GM13976 (cell line): ENCODE data around the gene EIF1AD.

ENCODE experiments used
- DNase-seq: peaks from one replicate; pipeline ENCODE4 v3.0.0; 2012; ENCODE audit warnings: low spot score
- in situ Hi-C: fragments of 300-500 bp; cut with MboI; formaldehyde crosslinking; loops from one replicate; pipeline ENCODE4 v1.12.0; 2022; ENCODE audit warnings: low sequenced_read_pairs, mixed read lengths, inconsistent platforms; ENCODE audit not compliant: unreplicated experiment
- TF ChIP-seq, protein P1 (sequence below): IDR thresholded peaks from 2 replicates; pipeline ENCODE4 v1.5.1; 2012; ENCODE audit warnings: borderline replicate concordance, mild to moderate bottlenecking; ENCODE audit not compliant: insufficient read depth; ENCODE audit errors: extremely low read depth, missing control alignments, control extremely low read depth

Gene EIF1AD

GRCh38 chr11:66008468-66009101 is 6.6 kb upstream of the EIF1AD start:
- in situ Hi-C loops = no loop called here
- TF ChIP-seq, protein P1, sequence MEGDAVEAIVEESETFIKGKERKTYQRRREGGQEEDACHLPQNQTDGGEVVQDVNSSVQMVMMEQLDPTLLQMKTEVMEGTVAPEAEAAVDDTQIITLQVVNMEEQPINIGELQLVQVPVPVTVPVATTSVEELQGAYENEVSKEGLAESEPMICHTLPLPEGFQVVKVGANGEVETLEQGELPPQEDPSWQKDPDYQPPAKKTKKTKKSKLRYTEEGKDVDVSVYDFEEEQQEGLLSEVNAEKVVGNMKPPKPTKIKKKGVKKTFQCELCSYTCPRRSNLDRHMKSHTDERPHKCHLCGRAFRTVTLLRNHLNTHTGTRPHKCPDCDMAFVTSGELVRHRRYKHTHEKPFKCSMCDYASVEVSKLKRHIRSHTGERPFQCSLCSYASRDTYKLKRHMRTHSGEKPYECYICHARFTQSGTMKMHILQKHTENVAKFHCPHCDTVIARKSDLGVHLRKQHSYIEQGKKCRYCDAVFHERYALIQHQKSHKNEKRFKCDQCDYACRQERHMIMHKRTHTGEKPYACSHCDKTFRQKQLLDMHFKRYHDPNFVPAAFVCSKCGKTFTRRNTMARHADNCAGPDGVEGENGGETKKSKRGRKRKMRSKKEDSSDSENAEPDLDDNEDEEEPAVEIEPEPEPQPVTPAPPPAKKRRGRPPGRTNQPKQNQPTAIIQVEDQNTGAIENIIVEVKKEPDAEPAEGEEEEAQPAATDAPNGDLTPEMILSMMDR = no peak
- DNase-seq = peak; percentile 12

DNA sequence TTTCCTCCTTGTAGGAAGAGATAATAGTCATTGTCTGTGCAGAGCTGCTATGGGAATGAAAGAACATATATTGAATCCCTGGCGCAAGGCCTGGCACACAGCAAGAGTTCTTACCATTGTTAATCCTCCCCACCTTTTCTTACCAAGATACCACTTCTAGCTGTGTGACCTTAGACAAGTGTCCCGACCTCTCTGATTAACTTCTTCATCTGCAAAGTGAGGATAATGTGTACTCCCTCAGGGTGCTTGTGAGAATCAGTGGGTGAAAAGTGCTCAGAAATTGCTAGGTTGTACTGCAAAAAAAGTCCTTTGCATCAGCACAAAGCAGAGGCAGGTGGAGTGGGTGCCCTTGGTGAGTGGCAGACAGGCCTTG is 6.1 kb upstream of the EIF1AD start:
- in situ Hi-C loops = no loop called here

DNA sequence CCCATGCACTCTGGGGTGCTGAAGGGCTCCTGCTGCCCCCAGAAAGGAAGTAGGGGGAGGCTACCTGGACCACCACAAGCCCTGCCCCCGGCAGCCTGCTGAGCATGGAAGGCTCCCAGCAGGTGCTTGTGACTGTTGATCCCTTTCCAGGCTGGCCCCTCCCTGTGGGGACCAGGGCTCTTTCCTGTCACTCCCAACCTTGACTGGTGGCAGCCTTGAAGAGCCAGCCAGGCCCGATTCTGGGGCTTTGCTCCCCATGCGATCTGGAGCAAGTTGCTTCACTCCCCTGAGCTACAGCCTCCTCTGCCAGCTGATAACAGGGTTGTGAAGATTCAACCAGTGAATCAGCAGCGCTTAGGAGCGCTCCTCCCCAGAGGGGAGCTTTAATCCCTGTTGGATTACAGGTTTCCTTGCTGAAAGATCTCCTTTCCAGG is 5.3 kb upstream of the EIF1AD start:
- peak; percentile 13 for DNase-seq
- in situ Hi-C loops = no loop called here

More for the DNA sequence above, 6.1 kb upstream of the EIF1AD start:
- TF ChIP-seq, protein P1 = no peak
- DNase-seq = no peak

GRCh38 chr11:66006891-66007176 is 4.9 kb upstream of the EIF1AD start:
- in situ Hi-C loops = no loop called here
- DNase-seq = peak; percentile 14
- TF ChIP-seq, protein P1 = no peak

More for the DNA sequence above, 5.3 kb upstream of the EIF1AD start:
- TF ChIP-seq, protein P1 = no peak

- TF ChIP-seq, protein P1 = no peak
- in situ Hi-C loops = no loop called here
- peak; percentile 18 for DNase-seq
Observed at GRCh38 chr11:66006134-66006890, 4.4 kb upstream of the EIF1AD start.

GRCh38 chr11:66004186-66004585 is 2.2 kb upstream of the EIF1AD start:
- TF ChIP-seq, protein P1 = no peak
- in situ Hi-C loops = no loop called here
- DNase-seq = no peak
